A673 (cell line): Measurements from ENCODE around the gene CNDP1.

Experiments
- EZH2 ChIP-seq: fragments of 200-600 bp; sonication (generic); IDR thresholded peaks from 2 replicates; pipeline ENCODE4 v1.6.1; 2017; ENCODE audit warnings: borderline replicate concordance, low read depth, mild to moderate bottlenecking, mixed read lengths, antibody characterized with exemption, low read length; ENCODE audit not compliant: poor library complexity, severe bottlenecking
- TF ChIP-seq, protein P1 (sequence below): fragments of 300-800, 200-600 bp; sonication (generic); conservative IDR thresholded peaks from 2 replicates; pipeline ENCODE4 v1.5.1; 2017; ENCODE audit warnings: low read depth, mild to moderate bottlenecking, antibody characterized with exemption, low read length, moderate library complexity, mixed read lengths

DNA sequence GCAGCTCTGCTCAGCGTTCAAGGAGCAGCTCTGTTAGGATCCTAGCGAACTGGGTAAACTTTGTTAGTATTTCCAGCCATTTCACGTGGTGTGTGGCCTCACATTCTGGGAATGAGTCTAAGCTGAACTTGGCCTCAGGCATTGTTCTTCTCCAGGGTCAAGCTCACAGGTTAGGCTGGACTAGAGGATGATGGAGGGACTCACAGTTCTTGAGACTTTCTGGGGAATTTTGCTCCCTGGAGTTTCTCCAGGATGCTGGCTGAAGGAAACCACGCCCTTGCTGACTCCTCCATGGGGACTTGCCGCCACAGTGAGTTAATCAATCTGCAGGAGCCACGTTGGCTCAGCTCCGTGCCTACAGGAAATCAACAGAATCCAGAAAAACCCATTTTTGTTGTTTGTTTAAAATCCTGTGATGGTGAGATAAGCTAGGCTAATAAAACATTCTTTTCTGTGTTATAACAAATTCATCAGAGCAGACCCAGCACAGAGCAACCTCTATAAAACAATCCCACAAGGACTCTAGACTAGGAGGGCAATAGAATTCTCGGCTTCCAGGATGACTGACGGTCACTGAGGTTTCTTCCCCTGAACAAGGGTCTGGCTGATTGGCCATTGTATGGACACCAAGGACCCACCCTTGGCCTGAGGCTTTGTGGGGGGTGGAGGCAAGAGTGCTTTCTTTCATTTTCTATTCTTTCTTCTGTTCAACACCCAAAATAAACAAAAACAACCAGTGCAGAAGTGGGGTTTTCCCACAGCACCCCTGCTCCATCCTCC, 12.6 kb downstream of the CNDP1 start:
- TF ChIP-seq, protein P1, sequence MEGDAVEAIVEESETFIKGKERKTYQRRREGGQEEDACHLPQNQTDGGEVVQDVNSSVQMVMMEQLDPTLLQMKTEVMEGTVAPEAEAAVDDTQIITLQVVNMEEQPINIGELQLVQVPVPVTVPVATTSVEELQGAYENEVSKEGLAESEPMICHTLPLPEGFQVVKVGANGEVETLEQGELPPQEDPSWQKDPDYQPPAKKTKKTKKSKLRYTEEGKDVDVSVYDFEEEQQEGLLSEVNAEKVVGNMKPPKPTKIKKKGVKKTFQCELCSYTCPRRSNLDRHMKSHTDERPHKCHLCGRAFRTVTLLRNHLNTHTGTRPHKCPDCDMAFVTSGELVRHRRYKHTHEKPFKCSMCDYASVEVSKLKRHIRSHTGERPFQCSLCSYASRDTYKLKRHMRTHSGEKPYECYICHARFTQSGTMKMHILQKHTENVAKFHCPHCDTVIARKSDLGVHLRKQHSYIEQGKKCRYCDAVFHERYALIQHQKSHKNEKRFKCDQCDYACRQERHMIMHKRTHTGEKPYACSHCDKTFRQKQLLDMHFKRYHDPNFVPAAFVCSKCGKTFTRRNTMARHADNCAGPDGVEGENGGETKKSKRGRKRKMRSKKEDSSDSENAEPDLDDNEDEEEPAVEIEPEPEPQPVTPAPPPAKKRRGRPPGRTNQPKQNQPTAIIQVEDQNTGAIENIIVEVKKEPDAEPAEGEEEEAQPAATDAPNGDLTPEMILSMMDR = no peak
- TF ChIP-seq EZH2 = no peak
